ENCODE data around the gene CNIH1.

The CNIH1 gene

GRCh38 chr14:54481695-54482094 is 40.5 kb upstream of the CNIH1 start:
- no peak for DNase-seq (ENCODE audit: low read depth in 1 of 2, low spot score in 1 of 2)
- H3K4me3 ChIP-seq (replicated peaks; ENCODE audit: insufficient read depth, low read length): no peak overlapping the region
- H3K27me3 ChIP-seq (ENCODE audit: insufficient read depth, poor library complexity, severe bottlenecking): no peaks in the 10 kb centered on the region
- no peak for TF ChIP-seq REST (IDR thresholded peaks at IDR 0.05; ENCODE audit: insufficient replicate concordance, low read depth)
- no peak for TF ChIP-seq SPI1 (IDR thresholded peaks at IDR 0.05; ENCODE audit: borderline replicate concordance, low read depth)
- TF ChIP-seq POLR2AphosphoS5 (IDR thresholded peaks at IDR 0.05; ENCODE audit: low read depth): no peak
- TF ChIP-seq, protein P1, sequence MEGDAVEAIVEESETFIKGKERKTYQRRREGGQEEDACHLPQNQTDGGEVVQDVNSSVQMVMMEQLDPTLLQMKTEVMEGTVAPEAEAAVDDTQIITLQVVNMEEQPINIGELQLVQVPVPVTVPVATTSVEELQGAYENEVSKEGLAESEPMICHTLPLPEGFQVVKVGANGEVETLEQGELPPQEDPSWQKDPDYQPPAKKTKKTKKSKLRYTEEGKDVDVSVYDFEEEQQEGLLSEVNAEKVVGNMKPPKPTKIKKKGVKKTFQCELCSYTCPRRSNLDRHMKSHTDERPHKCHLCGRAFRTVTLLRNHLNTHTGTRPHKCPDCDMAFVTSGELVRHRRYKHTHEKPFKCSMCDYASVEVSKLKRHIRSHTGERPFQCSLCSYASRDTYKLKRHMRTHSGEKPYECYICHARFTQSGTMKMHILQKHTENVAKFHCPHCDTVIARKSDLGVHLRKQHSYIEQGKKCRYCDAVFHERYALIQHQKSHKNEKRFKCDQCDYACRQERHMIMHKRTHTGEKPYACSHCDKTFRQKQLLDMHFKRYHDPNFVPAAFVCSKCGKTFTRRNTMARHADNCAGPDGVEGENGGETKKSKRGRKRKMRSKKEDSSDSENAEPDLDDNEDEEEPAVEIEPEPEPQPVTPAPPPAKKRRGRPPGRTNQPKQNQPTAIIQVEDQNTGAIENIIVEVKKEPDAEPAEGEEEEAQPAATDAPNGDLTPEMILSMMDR (IDR thresholded peaks at IDR 0.05; ENCODE audit: insufficient read depth, low read length): no peak
- no peak overlapping the region for H3K27ac ChIP-seq (replicated peaks)

GRCh38 chr14:54480830-54481562 is 39.8 kb upstream of the CNIH1 start:
- H3K27ac ChIP-seq (replicated peaks): no peak overlapping the region
- no peaks in the 10 kb centered on the region for H3K27me3 ChIP-seq (ENCODE audit: insufficient read depth, poor library complexity, severe bottlenecking)
- no peak for TF ChIP-seq SPI1 (IDR thresholded peaks at IDR 0.05; ENCODE audit: borderline replicate concordance, low read depth)
- TF ChIP-seq GABPA (IDR thresholded peaks at IDR 0.05; ENCODE audit: low read depth): no peak
- no peak for TF ChIP-seq POLR2AphosphoS5 (IDR thresholded peaks at IDR 0.05; ENCODE audit: low read depth)
- TF ChIP-seq REST (IDR thresholded peaks at IDR 0.05; ENCODE audit: insufficient replicate concordance, low read depth): no peak
- TF ChIP-seq, protein P1 (IDR thresholded peaks at IDR 0.05; ENCODE audit: insufficient read depth, low read length): no peak
- no peak overlapping the region for H3K4me3 ChIP-seq (replicated peaks; ENCODE audit: insufficient read depth, low read length)
- no peak for DNase-seq (ENCODE audit: low read depth in 1 of 2, low spot score in 1 of 2)

DNA sequence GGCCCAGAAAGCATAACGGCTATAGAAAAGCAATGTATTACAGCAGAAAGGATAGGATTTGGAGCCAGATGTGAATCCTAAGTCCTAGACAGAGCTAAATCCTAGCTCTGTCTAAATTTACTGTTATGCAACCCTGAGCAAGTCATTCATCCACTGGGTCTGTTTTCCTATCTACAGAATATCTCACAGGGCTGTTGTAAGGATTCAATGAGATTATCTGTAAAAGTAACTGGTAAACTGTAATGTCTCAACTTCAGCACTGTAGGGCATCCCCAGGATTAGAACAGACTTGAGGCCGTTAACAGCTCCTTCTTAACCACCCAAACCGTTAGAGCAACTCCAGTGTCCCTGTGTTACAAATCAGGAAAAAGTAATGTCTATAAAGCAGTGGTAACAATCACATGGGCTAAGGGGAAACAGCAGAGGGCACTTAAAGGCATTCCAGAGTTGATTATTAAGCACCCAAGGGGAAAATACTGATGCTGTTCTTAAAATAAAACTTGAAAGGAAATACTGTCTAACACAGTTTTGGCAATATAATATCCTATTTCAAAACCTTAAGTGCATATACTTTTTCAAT is 37.6 kb upstream of the CNIH1 start:
- Histone ChIP-seq H3K4me3 (replicated peaks; ENCODE audit: insufficient read depth, low read length) (no peak overlapping the region), H3K27ac (replicated peaks) (no peak overlapping the region), H3K27me3 (ENCODE audit: insufficient read depth, poor library complexity, severe bottlenecking) (no peaks in the 10 kb centered on the region)
- TF ChIP-seq, protein P1 (IDR thresholded peaks at IDR 0.05; ENCODE audit: insufficient read depth, low read length): no peak
- TF ChIP-seq SPI1 (IDR thresholded peaks at IDR 0.05; ENCODE audit: borderline replicate concordance, low read depth): no peak
- no peak for TF ChIP-seq GABPA (IDR thresholded peaks at IDR 0.05; ENCODE audit: low read depth)
- TF ChIP-seq POLR2AphosphoS5 (IDR thresholded peaks at IDR 0.05; ENCODE audit: low read depth): no peak
- TF ChIP-seq REST (IDR thresholded peaks at IDR 0.05; ENCODE audit: insufficient replicate concordance, low read depth): no peak
- DNase-seq (ENCODE audit: low read depth in 1 of 2, low spot score in 1 of 2): no peak

Measured in HL-60 (cell line).